PC-3 (cell line): ENCODE results near the gene ANXA7. TPM values are rescaled to one million over a fixed set of nuclear protein-coding genes. Genes with fewer than 3 reads are reported as not detected.

ENCODE experiments used
- ATAC-seq: fragments of 200-7000 bp; cut with Tn5 transposase; 2 replicates; pipeline ENCODE4 v1.9.1; 2020; ENCODE audit warnings: mild to moderate bottlenecking, moderate library complexity
- BruUV-seq: library from RNA; stranded (reverse); fragments of 400-500 nt; replicated peaks from 2 replicates; lab custom pipeline; 2021; lab: Mats Ljungman, UMichigan
- CTCF ChIA-PET: fragments of 300-600 bp; sonication (Branson Sonifier 250); formaldehyde crosslinking; loops from one replicate; lab custom pipeline; 2022; ENCODE audit warnings: antibody characterized with exemption; lab: Charles Lee
- POLR2A ChIA-PET: fragments of 300-600 bp; sonication (Branson Sonifier 250); formaldehyde crosslinking; loops from one replicate; lab custom pipeline; 2022; ENCODE audit warnings: antibody characterized with exemption; ENCODE audit not compliant: unreplicated experiment; lab: Charles Lee
- DNase-seq: peaks from one replicate; pipeline ENCODE4 v3.0.0-alpha.2; 2015
- H2AFZ ChIP-seq: fragments of 300-600 bp; sonication (generic); 2 replicates; pipeline ENCODE4 v1.6.0; 2016; ENCODE audit warnings: antibody characterized with exemption, low read length
- H3F3A ChIP-seq: fragments of 300-600 bp; sonication (generic); one replicate; pipeline ENCODE4 v1.6.0; 2017; ENCODE audit warnings: antibody characterized with exemption, low read length, control low read depth, mild to moderate bottlenecking; ENCODE audit not compliant: unreplicated experiment
- H3K27ac ChIP-seq: fragments of 300-600 bp; sonication (generic); 2 replicates; pipeline ENCODE4 v1.5.1; 2016; ENCODE audit warnings: mild to moderate bottlenecking, low read length
- H3K27me3 ChIP-seq: fragments of 300-600 bp; sonication (generic); 2 replicates; pipeline ENCODE4 v1.6.1; 2016; ENCODE audit warnings: low read length, mixed read lengths
- H3K36me3 ChIP-seq: fragments of 300-600 bp; sonication (generic); 2 replicates; pipeline ENCODE4 v1.6.1; 2016; ENCODE audit warnings: low read depth, mixed run types, low read length, mixed read lengths
- H3K4me1 ChIP-seq: fragments of 300-600 bp; sonication (generic); 2 replicates; pipeline ENCODE4 v1.5.1; 2016; ENCODE audit warnings: low read length; ENCODE audit not compliant: insufficient read depth
- H3K4me2 ChIP-seq: fragments of 300-600 bp; sonication (generic); 2 replicates; pipeline ENCODE4 v1.6.0; 2016; ENCODE audit warnings: low read length
- H3K4me3 ChIP-seq: fragments of 300-600 bp; sonication (generic); 2 replicates; pipeline ENCODE4 v1.5.1; 2016; ENCODE audit warnings: mild to moderate bottlenecking, low read length, mixed read lengths
- H3K79me2 ChIP-seq: fragments of 300-600 bp; sonication (generic); 2 replicates; pipeline ENCODE4 v1.6.1; 2017; ENCODE audit warnings: low read length, mixed read lengths
- H3K9ac ChIP-seq: fragments of 300-600 bp; sonication (generic); 2 replicates; pipeline ENCODE4 v1.6.0; 2016; ENCODE audit warnings: mild to moderate bottlenecking, low read length
- H3K9me2 ChIP-seq: fragments of 300-600 bp; sonication (generic); replicated peaks from 2 replicates; pipeline ENCODE4 v1.6.1; 2016; ENCODE audit warnings: mixed run types, low read length, mixed read lengths
- H3K9me3 ChIP-seq: fragments of 300-600 bp; sonication (generic); 2 replicates; pipeline ENCODE4 v1.6.1; 2016; ENCODE audit warnings: low read length, mixed read lengths
- H4K20me1 ChIP-seq: fragments of 300-600 bp; sonication (generic); 2 replicates; pipeline ENCODE4 v1.6.1; 2016; ENCODE audit warnings: low read length, mixed read lengths
- EZH2 ChIP-seq: fragments of 300-600 bp; sonication (generic); IDR thresholded peaks from one replicate; pipeline ENCODE4 v1.6.1; 2017; ENCODE audit warnings: antibody characterized with exemption, mild to moderate bottlenecking, low read length; ENCODE audit not compliant: unreplicated experiment
- EZH2phosphoT487 ChIP-seq: fragments of 300-600 bp; sonication (generic); IDR thresholded peaks from 2 replicates; pipeline ENCODE4 v1.6.1; 2018; ENCODE audit warnings: mild to moderate bottlenecking, antibody characterized with exemption, low read length, borderline replicate concordance
- intact Hi-C: fragments of 100-400 bp; cut with micrococcal nuclease; formaldehyde crosslinking; loops from 2 replicates; pipeline ENCODE4 v1.9.0; 2023
- total RNA-seq: library from RNA; depleted of rRNA; stranded (reverse); fragments of >200 nt; gene quantifications from 2 replicates; pipeline ENCODE4 v1.2.3, GENCODE V29; 2014
- TF ChIP-seq, protein P1 (sequence below): fragments of 300-600 bp; sonication (generic); conservative IDR thresholded peaks from 2 replicates; pipeline ENCODE4 v1.5.1; 2017; ENCODE audit warnings: antibody characterized with exemption, low read depth, mild to moderate bottlenecking, low read length

ANXA7 gene
- total RNA-seq, 1 experiment from 2014 or later: 561 TPM

DNA sequence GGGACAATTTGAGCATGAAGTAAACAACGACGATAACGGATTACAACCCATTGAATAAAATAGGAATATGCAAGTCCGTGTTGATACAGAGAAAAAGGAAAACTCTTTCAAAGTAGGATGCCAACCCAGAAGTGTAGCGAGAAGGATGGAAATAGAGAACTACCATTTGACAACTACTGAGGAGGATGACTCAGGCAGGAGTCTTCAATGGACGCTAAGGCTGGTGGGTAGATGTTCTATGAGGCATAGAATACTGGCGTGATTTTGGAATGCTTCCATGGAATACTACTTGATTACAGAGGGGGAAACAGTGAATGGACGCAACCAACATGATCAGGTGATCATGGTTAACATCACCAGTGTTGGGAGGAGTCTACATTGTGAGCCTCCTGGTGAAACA lies 54.4 kb downstream of the ANXA7 start:
- H3K4me2 ChIP-seq: peak overlapping the region; percentile 81
- no peaks in the 10 kb centered on the region for H3K9me3 ChIP-seq
- ChIA-PET POLR2A (interaction anchor here (0.6 to 0.9 kb wide), 2 partner anchors 115 to 406 kb away, joined by 3 to 5 read pairs; no protein-coding TSS in a partner anchor), CTCF (interaction anchor here (1.1 to 2.1 kb wide), 2 partner anchors 96 to 106 kb away, joined by 4 to 9 read pairs; no protein-coding TSS in a partner anchor)
- peaks cover 6% of the 10 kb centered on the region for H3K27me3 ChIP-seq
- H4K20me1 ChIP-seq: no peaks in the 10 kb centered on the region
- no TSS peak for BruUV-seq
- intact Hi-C loops: loop anchor here (2.0 to 5.0 kb wide), 3 partner anchors 113 to 527 kb away; partner anchors contain the start of genes DNAJC9 and P4HA1
- peaks cover 13% of the 10 kb centered on the region for H3F3A ChIP-seq
- peaks cover 16% of the 10 kb centered on the region for H3K4me1 ChIP-seq
- no peaks in the 10 kb centered on the region for H3K79me2 ChIP-seq
- H3K4me3 ChIP-seq: peak overlapping the region; percentile 66
- DNase-seq: peak; percentile 56
- H3K27ac ChIP-seq: no peak overlapping the region
- peak overlapping the region; percentile 81 for H2AFZ ChIP-seq
- H3K9me2 ChIP-seq: no peaks in the 10 kb centered on the region
- no peak for ATAC-seq
- TF ChIP-seq, protein P1, sequence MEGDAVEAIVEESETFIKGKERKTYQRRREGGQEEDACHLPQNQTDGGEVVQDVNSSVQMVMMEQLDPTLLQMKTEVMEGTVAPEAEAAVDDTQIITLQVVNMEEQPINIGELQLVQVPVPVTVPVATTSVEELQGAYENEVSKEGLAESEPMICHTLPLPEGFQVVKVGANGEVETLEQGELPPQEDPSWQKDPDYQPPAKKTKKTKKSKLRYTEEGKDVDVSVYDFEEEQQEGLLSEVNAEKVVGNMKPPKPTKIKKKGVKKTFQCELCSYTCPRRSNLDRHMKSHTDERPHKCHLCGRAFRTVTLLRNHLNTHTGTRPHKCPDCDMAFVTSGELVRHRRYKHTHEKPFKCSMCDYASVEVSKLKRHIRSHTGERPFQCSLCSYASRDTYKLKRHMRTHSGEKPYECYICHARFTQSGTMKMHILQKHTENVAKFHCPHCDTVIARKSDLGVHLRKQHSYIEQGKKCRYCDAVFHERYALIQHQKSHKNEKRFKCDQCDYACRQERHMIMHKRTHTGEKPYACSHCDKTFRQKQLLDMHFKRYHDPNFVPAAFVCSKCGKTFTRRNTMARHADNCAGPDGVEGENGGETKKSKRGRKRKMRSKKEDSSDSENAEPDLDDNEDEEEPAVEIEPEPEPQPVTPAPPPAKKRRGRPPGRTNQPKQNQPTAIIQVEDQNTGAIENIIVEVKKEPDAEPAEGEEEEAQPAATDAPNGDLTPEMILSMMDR: no peak
- TF ChIP-seq EZH2phosphoT487 (no peak), EZH2 (no peak)
- H3K9ac ChIP-seq: peak overlapping the region; percentile 63; the same call in 1 of the 2 replicates
- H3K36me3 ChIP-seq: peaks cover 11% of the 10 kb centered on the region

DNA sequence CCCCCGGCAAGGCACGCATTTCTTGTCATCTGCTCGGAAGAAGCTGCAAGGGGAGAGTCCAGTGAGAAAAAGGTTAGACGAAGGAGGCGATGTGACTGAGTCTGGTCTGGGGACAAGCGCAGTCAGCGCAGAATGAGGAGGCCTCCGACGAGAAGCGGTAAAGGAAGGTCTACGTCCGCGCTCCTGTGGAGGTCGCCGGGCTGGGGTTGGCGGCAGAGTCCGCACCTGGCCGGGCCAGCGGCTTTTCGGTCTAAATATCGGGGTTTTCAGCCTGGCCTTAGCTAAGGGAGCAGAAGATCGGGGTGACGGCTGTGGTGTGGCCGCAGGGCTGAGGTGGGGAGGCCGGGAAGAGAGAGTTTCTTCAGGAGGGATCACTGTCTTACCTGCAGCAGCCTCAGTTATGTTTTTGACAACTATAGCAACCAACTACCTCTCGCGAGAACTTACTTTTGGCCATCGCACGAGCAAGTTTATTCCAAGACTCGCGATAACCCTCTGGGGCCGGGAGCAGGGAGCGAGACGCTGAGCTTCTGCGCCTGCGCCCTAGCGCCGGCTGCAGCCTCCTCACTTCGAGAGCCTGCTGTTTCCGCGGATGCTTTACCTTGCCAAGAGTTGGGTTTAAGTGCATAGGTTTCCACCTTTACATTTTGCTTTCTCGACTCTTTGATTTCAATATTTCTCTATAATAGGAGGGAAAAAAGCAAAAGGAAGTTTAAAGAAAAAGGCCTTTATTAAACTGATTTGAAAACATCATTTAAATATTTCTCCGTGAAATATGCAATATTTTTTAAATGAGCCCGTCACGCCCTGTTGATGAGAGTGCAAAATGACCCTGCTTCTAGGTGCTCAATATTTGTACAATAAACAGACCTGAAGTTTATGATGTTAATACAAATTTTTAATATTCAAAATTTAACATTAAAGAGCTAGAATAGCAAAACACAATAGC lies 55.3 kb downstream of the ANXA7 start, which contains the start of gene CFAP70:
CFAP70 (minus strand) TSS at position 534 of the 949 bp plus-strand sequence. CDS start 4,068 bp downstream, outside the sequence.
- H3K4me1 ChIP-seq: peaks cover 16% of the 10 kb centered on the region
- H3K4me2 ChIP-seq: peak within 1 kb of the TSS; percentile 81
- H3F3A ChIP-seq: peaks cover 13% of the 10 kb centered on the region
- H3K4me3 ChIP-seq: peak within 1 kb of the TSS; percentile 66
- H3K9me2 ChIP-seq: no peaks in the 10 kb centered on the region
- BruUV-seq: TSS peak; percentile 47
- no peaks in the 10 kb centered on the region for H3K9me3 ChIP-seq
- no peaks in the 10 kb centered on the region for H3K79me2 ChIP-seq
- ATAC-seq: peak; percentile 93
- peak within 1 kb of the TSS; percentile 81 for H2AFZ ChIP-seq
- H3K27ac ChIP-seq: no peak within 1 kb of the TSS
- no peaks in the 10 kb centered on the region for H4K20me1 ChIP-seq
- POLR2A ChIA-PET: interaction anchor here (0.5 to 1.1 kb wide), 16 partner anchors 9 to 1517 kb away, joined by 3 to 9 read pairs (median 3); partner anchors contain the start of genes ANXA7 and DNAJC9
- TF ChIP-seq EZH2 (no peak), EZH2phosphoT487 (no peak)
- TF ChIP-seq, protein P1: no peak
- intact Hi-C loops: loop anchor here (1.0 to 5.0 kb wide), 5 partner anchors 56 to 526 kb away; partner anchors contain the start of genes ANXA7, DNAJC9 and P4HA1
- peaks cover 9% of the 10 kb centered on the region for H3K27me3 ChIP-seq
- CTCF ChIA-PET: interaction anchor here (0.6 to 2.1 kb wide), 4 partner anchors 95 to 524 kb away, joined by 3 to 9 read pairs (median 5); partner anchors contain the start of gene USP54
- H3K9ac ChIP-seq: peak within 1 kb of the TSS; percentile 63
- peaks cover 7% of the 10 kb centered on the region; the same call in 1 of the 2 replicates for H3K36me3 ChIP-seq
- DNase-seq: peak; percentile 100
